Osteoblast (primary cell): Measurements from ENCODE around the gene MICALL1. TPM values are rescaled to one million over a fixed set of nuclear protein-coding genes. Genes with fewer than 3 reads are reported as not detected.

Experiments
- DNase-seq: peaks from one replicate; pipeline ENCODE4 v3.0.0; 2011; ENCODE audit warnings: low spot score, mixed read lengths; ENCODE audit not compliant: insufficient read length; ENCODE audit errors: missing footprints
- H2AFZ ChIP-seq: 2 replicates; pipeline ENCODE4 v1.6.0; 2011; ENCODE audit warnings: mild to moderate bottlenecking, low read length
- H3K27ac ChIP-seq: 2 replicates; pipeline ENCODE4 v1.5.1; 2011; ENCODE audit warnings: mild to moderate bottlenecking, low read depth, low read length, moderate library complexity
- H3K27me3 ChIP-seq: 2 replicates; pipeline ENCODE4 v1.6.0; 2012; ENCODE audit warnings: mild to moderate bottlenecking, control low read depth, inconsistent platforms, low read length, moderate library complexity; ENCODE audit not compliant: insufficient read depth
- H3K36me3 ChIP-seq: 2 replicates; pipeline ENCODE4 v1.5.1; 2011; ENCODE audit warnings: mild to moderate bottlenecking, low read length, control low read depth, moderate library complexity; ENCODE audit not compliant: insufficient read depth
- H3K4me1 ChIP-seq: 2 replicates; pipeline ENCODE4 v1.5.1; 2011; ENCODE audit warnings: mild to moderate bottlenecking, low read length, control low read depth, moderate library complexity; ENCODE audit not compliant: insufficient read depth
- H3K4me2 ChIP-seq: 2 replicates; pipeline ENCODE4 v1.6.0; 2011; ENCODE audit warnings: mild to moderate bottlenecking, low read length; ENCODE audit not compliant: insufficient read depth
- H3K4me3 ChIP-seq: fragments of 200-600 bp; sonication (generic); 3 replicates; pipeline ENCODE4 v1.5.1; 2012; ENCODE audit warnings: mild to moderate bottlenecking, low read length, inconsistent platforms; ENCODE audit not compliant: insufficient read depth
- H3K79me2 ChIP-seq: 2 replicates; pipeline ENCODE4 v1.6.0; 2012; ENCODE audit warnings: mild to moderate bottlenecking, low read length, control low read depth, inconsistent platforms; ENCODE audit not compliant: insufficient read depth
- H3K9me3 ChIP-seq: 2 replicates; pipeline ENCODE4 v1.5.1; 2011; ENCODE audit warnings: low read depth, low read length, control low read depth
- H4K20me1 ChIP-seq: 2 replicates; pipeline ENCODE4 v1.6.0; 2012; ENCODE audit warnings: mild to moderate bottlenecking, low read length, control low read depth; ENCODE audit not compliant: insufficient read depth
- CTCF ChIP-seq: IDR thresholded peaks from 2 replicates; pipeline ENCODE4 v1.5.1; 2011; ENCODE audit warnings: mild to moderate bottlenecking, low read depth, low read length, moderate library complexity; ENCODE audit errors: extremely low read depth
- total RNA-seq: library from RNA; depleted of rRNA; stranded (reverse); fragments of >200 nt; gene quantifications from 2 replicates; pipeline ENCODE4 v1.2.3, GENCODE V29; 2012

Gene MICALL1
- total RNA-seq, 1 donor: 36.9 TPM

DNA sequence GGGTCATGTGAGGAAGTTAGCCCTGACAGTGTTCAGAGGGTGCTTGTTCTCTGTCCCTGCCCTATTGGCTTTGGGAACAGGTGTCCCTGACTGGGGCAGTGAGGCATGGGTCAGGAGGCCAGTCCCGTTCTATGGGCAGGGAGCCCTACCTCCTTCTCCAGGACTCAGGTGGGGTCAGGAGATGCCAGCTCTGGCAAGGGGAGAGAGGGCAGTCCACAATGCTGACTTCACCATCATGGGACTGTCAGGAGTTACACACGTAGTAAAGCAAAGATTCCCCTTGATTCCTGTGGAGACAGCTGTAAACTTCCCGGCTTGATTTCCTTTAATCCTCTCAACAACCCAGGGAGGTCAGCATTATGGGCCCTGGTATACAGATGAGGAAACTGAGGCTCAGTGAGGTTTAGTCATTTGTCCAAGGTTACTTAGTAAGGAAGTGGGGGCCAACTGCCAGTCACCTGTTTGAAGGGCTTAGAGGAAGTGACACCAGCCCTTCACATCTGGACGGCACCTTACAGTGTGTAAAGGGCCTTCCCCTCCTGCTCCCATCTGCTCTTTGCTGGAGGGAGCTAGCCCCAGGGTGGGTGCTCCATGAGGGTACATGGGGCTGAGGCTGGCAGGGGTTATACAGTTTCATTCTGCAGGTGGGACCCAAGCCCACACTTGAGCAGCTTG, 11.9 kb downstream of the MICALL1 start:
- H3K4me1 ChIP-seq: no peaks in the 10 kb centered on the region
- peaks cover 10% of the 10 kb centered on the region for H4K20me1 ChIP-seq
- H3K4me3 ChIP-seq: no peak overlapping the region
- no peak overlapping the region for H3K27ac ChIP-seq
- no peaks in the 10 kb centered on the region for H3K9me3 ChIP-seq
- no peak overlapping the region for H3K4me2 ChIP-seq
- peaks cover 5% of the 10 kb centered on the region for H3K79me2 ChIP-seq
- DNase-seq: peak; percentile 68
- H3K36me3 ChIP-seq: peaks cover 58% of the 10 kb centered on the region
- TF ChIP-seq CTCF: no peak
- H3K27me3 ChIP-seq: no peaks in the 10 kb centered on the region
- no peak overlapping the region for H2AFZ ChIP-seq

GRCh38 chr22:37918580-37919270, 12.6 kb downstream of the MICALL1 start:
- Histone ChIP-seq H3K27ac (no peak overlapping the region), H3K79me2 (peaks cover 2% of the 10 kb centered on the region), H3K9me3 (no peaks in the 10 kb centered on the region), H3K4me3 (no peak overlapping the region), H3K4me1 (no peaks in the 10 kb centered on the region), H4K20me1 (peaks cover 10% of the 10 kb centered on the region), H3K27me3 (no peaks in the 10 kb centered on the region), H2AFZ (no peak overlapping the region), H3K4me2 (no peak overlapping the region), H3K36me3 (peaks cover 59% of the 10 kb centered on the region)
- TF ChIP-seq CTCF: no peak
- peak; percentile 31 for DNase-seq

DNA sequence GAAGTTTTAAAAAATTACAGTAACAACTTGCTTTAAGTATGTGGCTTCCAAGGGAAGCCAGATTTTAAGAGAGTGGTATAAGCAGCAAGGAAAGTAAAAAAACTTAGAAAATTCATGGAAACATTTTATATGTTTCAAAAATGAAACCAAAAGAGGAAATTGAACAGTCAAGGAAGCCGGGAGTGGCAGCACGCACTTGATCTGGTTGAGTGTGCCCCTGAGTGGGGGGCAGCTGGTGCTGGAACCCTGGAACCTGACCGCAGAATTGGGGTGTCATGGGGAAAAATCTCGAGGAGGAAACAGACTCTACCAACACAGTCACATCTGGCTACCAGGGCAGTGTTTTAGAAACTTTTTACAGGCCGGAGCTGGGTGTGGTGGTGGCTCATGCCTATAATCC, 14.0 kb downstream of the MICALL1 start:
- DNase-seq: no peak
- H3K9me3 ChIP-seq: no peaks in the 10 kb centered on the region
- TF ChIP-seq CTCF: no peak

DNA sequence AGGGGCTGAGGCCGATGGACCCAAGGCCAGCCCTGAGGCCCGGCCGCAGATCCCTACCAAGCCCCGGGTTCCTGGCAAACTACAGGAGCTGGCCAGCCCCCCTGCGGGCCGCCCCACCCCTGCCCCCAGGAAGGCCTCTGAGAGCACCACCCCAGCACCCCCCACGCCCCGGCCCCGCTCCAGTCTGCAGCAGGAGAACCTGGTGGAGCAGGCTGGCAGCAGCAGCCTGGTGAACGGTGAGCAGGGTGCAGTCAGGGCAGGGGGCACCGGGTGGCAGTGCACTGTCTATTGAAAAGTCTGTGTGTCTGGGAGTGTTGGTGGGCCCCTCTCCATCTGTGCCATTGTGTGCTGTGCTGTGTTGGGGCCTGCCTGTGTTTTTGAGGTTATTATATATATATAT, 16.1 kb downstream of the MICALL1 start:
- peaks cover 5% of the 10 kb centered on the region for H4K20me1 ChIP-seq
- H3K27ac ChIP-seq: no peak overlapping the region
- no peak for TF ChIP-seq CTCF
- H2AFZ ChIP-seq: no peak overlapping the region
- no peaks in the 10 kb centered on the region for H3K4me1 ChIP-seq
- H3K4me3 ChIP-seq: no peak overlapping the region
- peaks cover 54% of the 10 kb centered on the region for H3K36me3 ChIP-seq
- H3K27me3 ChIP-seq: no peaks in the 10 kb centered on the region
- no peak overlapping the region for H3K4me2 ChIP-seq
- DNase-seq: peak; percentile 73
- peaks cover 6% of the 10 kb centered on the region for H3K79me2 ChIP-seq
- H3K9me3 ChIP-seq: no peaks in the 10 kb centered on the region

More for the DNA sequence above, 14.0 kb downstream of the MICALL1 start:
- H3K27ac ChIP-seq: no peak overlapping the region
- H3K4me2 ChIP-seq: no peak overlapping the region
- peaks cover 2% of the 10 kb centered on the region for H3K79me2 ChIP-seq
- peaks cover 10% of the 10 kb centered on the region for H4K20me1 ChIP-seq
- H3K36me3 ChIP-seq: peaks cover 57% of the 10 kb centered on the region
- H3K27me3 ChIP-seq: no peaks in the 10 kb centered on the region
- H3K4me3 ChIP-seq: no peak overlapping the region
- no peak overlapping the region for H2AFZ ChIP-seq
- H3K4me1 ChIP-seq: no peaks in the 10 kb centered on the region
